GM21825 (cell line): ENCODE results near the gene DCAF5.

Experiments used
- ATAC-seq: cut with Tn5 transposase; IDR thresholded peaks from one replicate; pipeline ENCODE4 v1.9.1; 2021; ENCODE audit warnings: mild to moderate bottlenecking, moderate library complexity; ENCODE audit not compliant: unreplicated experiment

The DCAF5 gene

DNA sequence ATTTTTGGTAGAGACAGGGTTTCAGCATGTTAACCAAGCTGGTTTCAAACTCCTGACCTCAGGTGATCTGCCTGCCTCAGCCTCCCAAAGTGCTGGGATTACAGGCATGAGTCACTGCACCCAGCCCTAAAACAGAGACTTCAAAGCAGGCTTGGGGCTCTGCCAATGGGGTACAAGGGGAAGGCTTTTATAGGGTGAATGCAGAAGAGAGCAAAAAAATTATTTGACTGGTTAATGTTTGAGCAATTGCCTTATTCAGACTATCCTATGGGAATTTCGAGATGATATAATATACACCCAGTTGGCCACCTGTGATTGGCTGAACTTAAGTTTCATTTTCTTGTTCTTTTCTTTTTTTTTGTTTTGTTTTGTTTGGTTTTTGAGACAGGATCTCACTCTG is 142.3 kb downstream of the DCAF5 start:
- no peak for ATAC-seq

GRCh38 chr14:69008421-69008884 is 144.5 kb downstream of the DCAF5 start:
- ATAC-seq, result no peak

DNA sequence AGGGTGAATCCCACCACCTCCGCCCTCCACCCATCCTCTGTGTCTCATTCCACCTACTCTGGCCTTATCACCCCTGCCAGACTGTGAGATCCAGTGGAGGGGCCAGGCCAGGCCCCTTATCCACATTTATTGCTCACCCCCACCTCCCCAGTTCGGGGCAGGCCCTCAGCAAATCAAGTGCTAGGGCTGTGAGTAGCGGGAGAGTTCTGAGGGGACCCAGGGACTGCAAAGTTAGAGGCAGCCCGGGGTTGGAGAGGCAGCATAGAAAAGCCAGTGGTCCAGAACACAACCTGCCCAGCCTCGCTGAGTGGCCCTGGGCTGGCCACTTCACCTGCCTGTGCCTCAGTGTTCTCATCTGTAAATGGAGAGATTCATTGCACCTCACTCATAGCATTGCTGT is 146.6 kb downstream of the DCAF5 start:
- no peak for ATAC-seq

GRCh38 chr14:69005432-69006148 is 147.3 kb downstream of the DCAF5 start:
- ATAC-seq, result no peak

DNA sequence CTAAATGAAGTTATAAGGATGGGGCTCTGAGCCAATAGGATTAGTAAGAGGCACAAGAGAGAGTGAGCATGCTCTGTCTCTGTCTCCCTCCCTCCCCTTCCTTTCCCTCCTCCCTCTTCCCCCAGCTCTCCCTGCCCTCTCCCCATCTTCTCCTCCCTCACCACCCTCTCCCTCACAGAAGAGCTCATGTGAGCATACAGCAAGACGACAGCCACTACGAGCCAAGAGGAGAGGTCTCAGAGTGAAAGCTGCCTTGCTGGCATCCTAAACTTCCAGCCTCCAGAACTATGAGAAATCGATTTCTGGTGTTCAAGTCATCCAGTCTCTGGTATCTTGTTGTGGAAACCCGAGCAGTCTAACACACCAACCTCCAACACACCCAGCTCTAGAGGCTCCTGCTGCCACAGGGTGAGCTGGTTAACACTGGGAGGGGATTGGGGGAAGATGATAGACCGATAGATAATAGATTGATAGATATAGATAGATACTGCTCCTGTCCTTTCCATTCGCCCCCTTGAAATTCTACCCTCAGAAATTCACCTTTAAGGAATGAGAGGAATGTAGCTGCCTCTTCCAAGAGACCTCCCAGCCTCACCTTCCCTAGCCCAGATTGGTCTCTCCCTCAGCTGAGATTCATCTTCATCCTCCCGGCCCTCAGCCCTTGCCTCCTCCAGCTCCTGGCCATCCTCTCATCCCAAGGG is 148.0 kb downstream of the DCAF5 start:
- no peak for ATAC-seq

DNA sequence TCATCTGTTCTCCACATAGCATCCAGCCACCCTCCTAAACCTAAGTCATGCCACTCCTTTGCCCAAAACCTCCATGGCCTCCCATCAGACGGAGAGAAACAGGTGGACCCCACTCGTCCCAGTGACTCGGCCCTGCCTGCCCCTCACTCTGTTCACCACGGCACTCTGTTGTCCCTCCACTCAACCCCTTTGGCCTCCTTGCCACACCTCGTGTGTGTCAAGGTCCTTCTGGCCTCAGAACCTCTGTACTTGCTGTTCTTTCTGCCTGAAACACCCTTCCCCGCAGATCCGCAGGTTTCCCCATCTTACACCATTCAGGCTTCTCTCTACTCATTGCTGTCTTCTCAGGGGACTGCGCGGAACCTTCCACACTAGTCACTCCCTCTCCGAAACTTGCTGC is 149.3 kb downstream of the DCAF5 start:
- ATAC-seq, result no peak

GRCh38 chr14:69002069-69002468 is 150.8 kb downstream of the DCAF5 start:
- no peak for ATAC-seq

- no peak for ATAC-seq
These were observed 151.5 kb downstream of the DCAF5 start for GRCh38 chr14:69001375-69001774.
